NB4 (cell line): ENCODE data around the gene PTPRD.

Experiments
- DNase-seq: peaks from one replicate; pipeline ENCODE4 v3.0.0; 2010; ENCODE audit warnings: low read depth
- H3K4me3 ChIP-seq: one replicate; pipeline ENCODE4 v1.5.1; 2011; ENCODE audit warnings: mild to moderate bottlenecking, low read depth, low read length, moderate library complexity
- CTCF ChIP-seq: IDR thresholded peaks from one replicate; pipeline ENCODE4 v1.5.1; 2012; ENCODE audit warnings: low read depth, low read length
- MAX ChIP-seq: IDR thresholded peaks from 2 replicates; pipeline ENCODE4 v1.6.1; 2011; ENCODE audit warnings: low read depth, low read length
- MYC ChIP-seq: IDR thresholded peaks from 2 replicates; pipeline ENCODE4 v1.6.1; 2011; ENCODE audit warnings: low read depth, low read length
- POLR2A ChIP-seq: IDR thresholded peaks from 2 replicates; pipeline ENCODE4 v1.6.1; 2011; ENCODE audit warnings: mild to moderate bottlenecking; ENCODE audit not compliant: insufficient read length; ENCODE audit errors: extremely low read depth

The PTPRD gene

GRCh38 chr9:8382266-8382665, 2230.5 kb downstream of the PTPRD start:
- DNase-seq: no peak
- no peak for TF ChIP-seq MYC
- no peak for TF ChIP-seq POLR2A
- no peak for TF ChIP-seq CTCF
- no peak for TF ChIP-seq MAX
- no peak overlapping the region for H3K4me3 ChIP-seq

GRCh38 chr9:8381601-8382000, 2231.2 kb downstream of the PTPRD start:
- no peak for TF ChIP-seq POLR2A
- no peak for TF ChIP-seq CTCF
- no peak for TF ChIP-seq MYC
- no peak for TF ChIP-seq MAX
- DNase-seq: no peak
- H3K4me3 ChIP-seq: no peak overlapping the region

- no peak for TF ChIP-seq POLR2A
- no peak for TF ChIP-seq CTCF
- no peak for TF ChIP-seq MYC
- TF ChIP-seq MAX: no peak
- DNase-seq: no peak
- no peak overlapping the region for H3K4me3 ChIP-seq
Measured at GRCh38 chr9:8374471-8374870, 2238.3 kb downstream of the PTPRD start.

GRCh38 chr9:8371686-8372085, 2241.1 kb downstream of the PTPRD start:
- TF ChIP-seq POLR2A: no peak
- TF ChIP-seq CTCF: no peak
- no peak for TF ChIP-seq MAX
- TF ChIP-seq MYC: no peak
- H3K4me3 ChIP-seq: no peak overlapping the region
- DNase-seq: no peak

- TF ChIP-seq MYC: no peak
- TF ChIP-seq POLR2A: no peak
- TF ChIP-seq MAX: no peak
- no peak for TF ChIP-seq CTCF
- no peak overlapping the region for H3K4me3 ChIP-seq
- DNase-seq: peak; percentile 36
Measured at GRCh38 chr9:8366161-8366926, 2246.5 kb downstream of the PTPRD start.
